ENCODE results near the gene ALAD. TPM values are rescaled to one million over a fixed set of nuclear protein-coding genes. Genes with fewer than 3 reads are reported as not detected.

The ALAD gene
- total and polyA plus RNA-seq, 9 of the 15 experiments (the other 6 are each of a cell fraction or from before 2014, with no cell fraction given): 1.3 to 12.7 (median 6.8) TPM

DNA sequence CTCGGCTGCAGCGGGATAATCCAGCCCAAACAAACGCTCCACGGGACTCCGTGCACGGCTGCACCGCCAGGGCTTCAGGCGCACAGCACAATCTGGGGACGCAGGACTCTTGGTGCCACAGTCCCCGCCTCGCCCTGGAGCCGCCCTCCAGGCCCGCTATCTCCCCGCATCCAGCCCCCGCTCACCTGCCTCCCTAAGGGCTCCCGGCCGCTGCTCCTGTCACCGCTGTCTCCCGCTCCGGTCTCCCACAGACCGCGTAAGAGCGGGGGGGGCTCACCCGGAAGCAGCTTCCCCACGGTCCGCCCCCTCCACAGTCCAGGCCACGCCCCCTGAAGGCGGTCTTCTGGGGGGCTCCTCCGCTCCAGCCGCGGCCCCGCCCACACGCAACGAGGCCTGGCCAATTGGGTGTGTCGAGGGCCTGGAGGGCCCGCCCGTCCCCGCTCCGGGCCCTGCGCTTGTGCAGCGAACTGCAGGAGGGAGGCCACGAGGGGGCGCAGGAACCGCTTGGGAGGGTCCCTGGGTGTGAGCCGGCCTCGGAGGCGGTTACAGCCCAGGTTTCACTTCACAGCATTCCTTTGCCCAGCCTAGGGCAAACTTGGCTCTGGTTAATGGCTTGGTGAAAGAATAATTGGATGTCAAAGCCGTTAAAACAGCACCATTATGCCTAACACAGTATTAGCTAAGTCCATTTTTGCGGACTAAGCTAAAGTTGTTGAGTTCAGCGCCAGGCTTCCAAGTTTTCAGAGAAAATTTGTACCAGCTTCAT, at the start of gene ALAD (continued):
- TF ChIP-seq, protein P1, sequence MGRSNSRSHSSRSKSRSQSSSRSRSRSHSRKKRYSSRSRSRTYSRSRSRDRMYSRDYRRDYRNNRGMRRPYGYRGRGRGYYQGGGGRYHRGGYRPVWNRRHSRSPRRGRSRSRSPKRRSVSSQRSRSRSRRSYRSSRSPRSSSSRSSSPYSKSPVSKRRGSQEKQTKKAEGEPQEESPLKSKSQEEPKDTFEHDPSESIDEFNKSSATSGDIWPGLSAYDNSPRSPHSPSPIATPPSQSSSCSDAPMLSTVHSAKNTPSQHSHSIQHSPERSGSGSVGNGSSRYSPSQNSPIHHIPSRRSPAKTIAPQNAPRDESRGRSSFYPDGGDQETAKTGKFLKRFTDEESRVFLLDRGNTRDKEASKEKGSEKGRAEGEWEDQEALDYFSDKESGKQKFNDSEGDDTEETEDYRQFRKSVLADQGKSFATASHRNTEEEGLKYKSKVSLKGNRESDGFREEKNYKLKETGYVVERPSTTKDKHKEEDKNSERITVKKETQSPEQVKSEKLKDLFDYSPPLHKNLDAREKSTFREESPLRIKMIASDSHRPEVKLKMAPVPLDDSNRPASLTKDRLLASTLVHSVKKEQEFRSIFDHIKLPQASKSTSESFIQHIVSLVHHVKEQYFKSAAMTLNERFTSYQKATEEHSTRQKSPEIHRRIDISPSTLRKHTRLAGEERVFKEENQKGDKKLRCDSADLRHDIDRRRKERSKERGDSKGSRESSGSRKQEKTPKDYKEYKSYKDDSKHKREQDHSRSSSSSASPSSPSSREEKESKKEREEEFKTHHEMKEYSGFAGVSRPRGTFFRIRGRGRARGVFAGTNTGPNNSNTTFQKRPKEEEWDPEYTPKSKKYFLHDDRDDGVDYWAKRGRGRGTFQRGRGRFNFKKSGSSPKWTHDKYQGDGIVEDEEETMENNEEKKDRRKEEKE (IDR thresholded peaks at IDR 0.05; ENCODE audit: borderline replicate concordance in 1 of 2, control insufficient read depth in 1 of 2, low read depth in 2 of 2, low read length in 1 of 2): 0 out of 4 replicates have a peak, but pooled peaks of 1 of the 2 experiments have one; percentile 13
- peak; percentile 89 for TF ChIP-seq ETV1 (tag; conservative IDR thresholded peaks at IDR 0.05; ENCODE audit: low read depth)
- TF ChIP-seq, protein P2, sequence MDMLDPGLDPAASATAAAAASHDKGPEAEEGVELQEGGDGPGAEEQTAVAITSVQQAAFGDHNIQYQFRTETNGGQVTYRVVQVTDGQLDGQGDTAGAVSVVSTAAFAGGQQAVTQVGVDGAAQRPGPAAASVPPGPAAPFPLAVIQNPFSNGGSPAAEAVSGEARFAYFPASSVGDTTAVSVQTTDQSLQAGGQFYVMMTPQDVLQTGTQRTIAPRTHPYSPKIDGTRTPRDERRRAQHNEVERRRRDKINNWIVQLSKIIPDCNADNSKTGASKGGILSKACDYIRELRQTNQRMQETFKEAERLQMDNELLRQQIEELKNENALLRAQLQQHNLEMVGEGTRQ (CRISPR knock-in tag; IDR thresholded peaks at IDR 0.05): no peak
- 0 out of 2 replicates have a peak, but pooled peaks have one; percentile 54 for TF ChIP-seq KLF16 (IDR thresholded peaks at IDR 0.05)
- 0 out of 4 replicates have a peak, but pooled peaks of 1 of the 2 experiments have one; percentile 56 for TF ChIP-seq NONO (IDR thresholded peaks at IDR 0.05; ENCODE audit: low read depth in 2 of 2, low read length in 1 of 2)
- peak; percentile 56; the same call in 1 of the 2 replicates for TF ChIP-seq ZFX (CRISPR knock-in tag; IDR thresholded peaks at IDR 0.05)
- TF ChIP-seq, protein P3, sequence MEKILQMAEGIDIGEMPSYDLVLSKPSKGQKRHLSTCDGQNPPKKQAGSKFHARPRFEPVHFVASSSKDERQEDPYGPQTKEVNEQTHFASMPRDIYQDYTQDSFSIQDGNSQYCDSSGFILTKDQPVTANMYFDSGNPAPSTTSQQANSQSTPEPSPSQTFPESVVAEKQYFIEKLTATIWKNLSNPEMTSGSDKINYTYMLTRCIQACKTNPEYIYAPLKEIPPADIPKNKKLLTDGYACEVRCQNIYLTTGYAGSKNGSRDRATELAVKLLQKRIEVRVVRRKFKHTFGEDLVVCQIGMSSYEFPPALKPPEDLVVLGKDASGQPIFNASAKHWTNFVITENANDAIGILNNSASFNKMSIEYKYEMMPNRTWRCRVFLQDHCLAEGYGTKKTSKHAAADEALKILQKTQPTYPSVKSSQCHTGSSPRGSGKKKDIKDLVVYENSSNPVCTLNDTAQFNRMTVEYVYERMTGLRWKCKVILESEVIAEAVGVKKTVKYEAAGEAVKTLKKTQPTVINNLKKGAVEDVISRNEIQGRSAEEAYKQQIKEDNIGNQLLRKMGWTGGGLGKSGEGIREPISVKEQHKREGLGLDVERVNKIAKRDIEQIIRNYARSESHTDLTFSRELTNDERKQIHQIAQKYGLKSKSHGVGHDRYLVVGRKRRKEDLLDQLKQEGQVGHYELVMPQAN (IDR thresholded peaks at IDR 0.05; ENCODE audit: borderline replicate concordance): 0 out of 2 replicates have a peak, but pooled peaks have one; percentile 50
- TF ChIP-seq, protein P4, sequence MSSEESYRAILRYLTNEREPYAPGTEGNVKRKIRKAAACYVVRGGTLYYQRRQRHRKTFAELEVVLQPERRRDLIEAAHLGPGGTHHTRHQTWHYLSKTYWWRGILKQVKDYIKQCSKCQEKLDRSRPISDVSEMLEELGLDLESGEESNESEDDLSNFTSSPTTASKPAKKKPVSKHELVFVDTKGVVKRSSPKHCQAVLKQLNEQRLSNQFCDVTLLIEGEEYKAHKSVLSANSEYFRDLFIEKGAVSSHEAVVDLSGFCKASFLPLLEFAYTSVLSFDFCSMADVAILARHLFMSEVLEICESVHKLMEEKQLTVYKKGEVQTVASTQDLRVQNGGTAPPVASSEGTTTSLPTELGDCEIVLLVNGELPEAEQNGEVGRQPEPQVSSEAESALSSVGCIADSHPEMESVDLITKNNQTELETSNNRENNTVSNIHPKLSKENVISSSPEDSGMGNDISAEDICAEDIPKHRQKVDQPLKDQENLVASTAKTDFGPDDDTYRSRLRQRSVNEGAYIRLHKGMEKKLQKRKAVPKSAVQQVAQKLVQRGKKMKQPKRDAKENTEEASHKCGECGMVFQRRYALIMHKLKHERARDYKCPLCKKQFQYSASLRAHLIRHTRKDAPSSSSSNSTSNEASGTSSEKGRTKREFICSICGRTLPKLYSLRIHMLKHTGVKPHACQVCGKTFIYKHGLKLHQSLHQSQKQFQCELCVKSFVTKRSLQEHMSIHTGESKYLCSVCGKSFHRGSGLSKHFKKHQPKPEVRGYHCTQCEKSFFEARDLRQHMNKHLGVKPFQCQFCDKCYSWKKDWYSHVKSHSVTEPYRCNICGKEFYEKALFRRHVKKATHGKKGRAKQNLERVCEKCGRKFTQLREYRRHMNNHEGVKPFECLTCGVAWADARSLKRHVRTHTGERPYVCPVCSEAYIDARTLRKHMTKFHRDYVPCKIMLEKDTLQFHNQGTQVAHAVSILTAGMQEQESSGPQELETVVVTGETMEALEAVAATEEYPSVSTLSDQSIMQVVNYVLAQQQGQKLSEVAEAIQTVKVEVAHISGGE (CRISPR knock-in tag; IDR thresholded peaks at IDR 0.05): peak; percentile 34 to 81 (median 42); a peak in 3 of 6 replicates
- TF ChIP-seq, protein P5, sequence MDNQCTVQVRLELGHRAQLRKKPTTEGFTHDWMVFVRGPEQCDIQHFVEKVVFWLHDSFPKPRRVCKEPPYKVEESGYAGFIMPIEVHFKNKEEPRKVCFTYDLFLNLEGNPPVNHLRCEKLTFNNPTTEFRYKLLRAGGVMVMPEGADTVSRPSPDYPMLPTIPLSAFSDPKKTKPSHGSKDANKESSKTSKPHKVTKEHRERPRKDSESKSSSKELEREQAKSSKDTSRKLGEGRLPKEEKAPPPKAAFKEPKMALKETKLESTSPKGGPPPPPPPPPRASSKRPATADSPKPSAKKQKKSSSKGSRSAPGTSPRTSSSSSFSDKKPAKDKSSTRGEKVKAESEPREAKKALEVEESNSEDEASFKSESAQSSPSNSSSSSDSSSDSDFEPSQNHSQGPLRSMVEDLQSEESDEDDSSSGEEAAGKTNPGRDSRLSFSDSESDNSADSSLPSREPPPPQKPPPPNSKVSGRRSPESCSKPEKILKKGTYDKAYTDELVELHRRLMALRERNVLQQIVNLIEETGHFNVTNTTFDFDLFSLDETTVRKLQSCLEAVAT (IDR thresholded peaks at IDR 0.05): peak in 1 of 2 experiments; percentile 84; a peak in 2 of 4 replicates
- TF ChIP-seq, protein P6, sequence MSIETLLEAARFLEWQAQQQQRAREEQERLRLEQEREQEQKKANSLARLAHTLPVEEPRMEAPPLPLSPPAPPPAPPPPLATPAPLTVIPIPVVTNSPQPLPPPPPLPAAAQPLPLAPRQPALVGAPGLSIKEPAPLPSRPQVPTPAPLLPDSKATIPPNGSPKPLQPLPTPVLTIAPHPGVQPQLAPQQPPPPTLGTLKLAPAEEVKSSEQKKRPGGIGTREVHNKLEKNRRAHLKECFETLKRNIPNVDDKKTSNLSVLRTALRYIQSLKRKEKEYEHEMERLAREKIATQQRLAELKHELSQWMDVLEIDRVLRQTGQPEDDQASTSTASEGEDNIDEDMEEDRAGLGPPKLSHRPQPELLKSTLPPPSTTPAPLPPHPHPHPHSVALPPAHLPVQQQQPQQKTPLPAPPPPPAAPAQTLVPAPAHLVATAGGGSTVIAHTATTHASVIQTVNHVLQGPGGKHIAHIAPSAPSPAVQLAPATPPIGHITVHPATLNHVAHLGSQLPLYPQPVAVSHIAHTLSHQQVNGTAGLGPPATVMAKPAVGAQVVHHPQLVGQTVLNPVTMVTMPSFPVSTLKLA (conservative IDR thresholded peaks at IDR 0.05): peak; percentile 73 to 85
